Karpas-422 (cell line): ENCODE results near the gene ADGRF5. TPM values are rescaled to one million over a fixed set of nuclear protein-coding genes. Genes with fewer than 3 reads are reported as not detected.

ENCODE experiments used
- DNase-seq: peaks from one replicate; pipeline ENCODE4 v3.0.0-alpha.2; 2015
- H2AFZ ChIP-seq: fragments of 200-600 bp; sonication (generic); 2 replicates; pipeline ENCODE4 v1.6.1; 2014; ENCODE audit warnings: antibody characterized with exemption, low read length, mixed read lengths
- H3K27ac ChIP-seq: fragments of 200-600 bp; sonication (generic); 2 replicates; pipeline ENCODE4 v1.5.1; 2014; ENCODE audit warnings: mild to moderate bottlenecking, low read length, moderate library complexity
- H3K27me3 ChIP-seq: fragments of 200-600 bp; sonication (generic); 2 replicates; pipeline ENCODE4 v1.6.1; 2014; ENCODE audit warnings: low read length, mixed read lengths
- H3K36me3 ChIP-seq: fragments of 200-600 bp; sonication (generic); 2 replicates; pipeline ENCODE4 v1.6.1; 2014; ENCODE audit warnings: low read length, mixed read lengths; ENCODE audit not compliant: insufficient read depth
- H3K4me1 ChIP-seq: fragments of 200-600 bp; sonication (generic); 2 replicates; pipeline ENCODE4 v1.6.1; 2014; ENCODE audit warnings: mild to moderate bottlenecking, low read length, mixed read lengths
- H3K4me2 ChIP-seq: fragments of 200-600 bp; sonication (generic); 2 replicates; pipeline ENCODE4 v1.6.1; 2014; ENCODE audit warnings: low read length, low read depth, mild to moderate bottlenecking; ENCODE audit not compliant: poor library complexity, severe bottlenecking
- H3K4me3 ChIP-seq: fragments of 200-600 bp; sonication (generic); 2 replicates; pipeline ENCODE4 v1.5.1; 2014; ENCODE audit warnings: mild to moderate bottlenecking, antibody characterized with exemption, low read length, mixed read lengths
- H3K79me2 ChIP-seq: fragments of 200-600 bp; sonication (generic); 2 replicates; pipeline ENCODE4 v1.6.1; 2014; ENCODE audit warnings: mild to moderate bottlenecking, low read length, mixed read lengths
- H3K9ac ChIP-seq: fragments of 200-600 bp; sonication (generic); 2 replicates; pipeline ENCODE4 v1.6.0; 2014; ENCODE audit warnings: low read length
- H3K9me2 ChIP-seq: fragments of 200-600 bp; sonication (generic), shearing (Covaris generic); replicated peaks from 2 replicates; pipeline ENCODE4 v1.6.0; 2014; ENCODE audit warnings: mild to moderate bottlenecking, low read length, moderate library complexity; ENCODE audit not compliant: insufficient read depth
- H3K9me3 ChIP-seq: fragments of 300-700, 200-600 bp; sonication (generic); 2 replicates; pipeline ENCODE4 v1.6.1; 2014; ENCODE audit warnings: low read length, mixed read lengths
- H4K20me1 ChIP-seq: fragments of 200-600 bp; sonication (generic); 2 replicates; pipeline ENCODE4 v1.6.1; 2014; ENCODE audit warnings: mild to moderate bottlenecking, antibody characterized with exemption, low read length, low read depth; ENCODE audit not compliant: insufficient read depth
- total RNA-seq: library from RNA; depleted of rRNA; stranded (reverse); fragments of >200 nt; shearing (Covaris generic); gene quantifications from 2 replicates; pipeline ENCODE4 v1.2.3, GENCODE V29; 2014; ENCODE audit warnings: low replicate concordance; rRNA removed

ADGRF5 gene
- total RNA-seq, result not detected in 2 replicates

GRCh38 chr6:46921731-46922130 lies at the start of gene ADGRF5:
ADGRF5 (minus strand) TSS chr6:46921938; CDS start chr6:46906762, 15,176 bp downstream.
- 0 out of 2 replicates have a peak, but pooled peaks cover 2% of the 10 kb centered on the region for H3K27me3 ChIP-seq
- no peak within 1 kb of the TSS for H3K9ac ChIP-seq
- no peak for DNase-seq
- H3K36me3 ChIP-seq, result no peaks in the 10 kb centered on the region
- no peak within 1 kb of the TSS for H3K27ac ChIP-seq
- H3K79me2 ChIP-seq, result no peaks in the 10 kb centered on the region
- H3K4me3 ChIP-seq, result no peak within 1 kb of the TSS
- no peaks in the 10 kb centered on the region for H3K4me1 ChIP-seq
- H3K4me2 ChIP-seq, result no peak within 1 kb of the TSS
- no peak within 1 kb of the TSS for H2AFZ ChIP-seq
- no peaks in the 10 kb centered on the region for H4K20me1 ChIP-seq
- H3K9me3 ChIP-seq, result no peaks in the 10 kb centered on the region
- H3K9me2 ChIP-seq, result no peaks in the 10 kb centered on the region

- Histone ChIP-seq H3K27ac (no peak overlapping the region), H3K79me2 (no peaks in the 10 kb centered on the region), H3K4me2 (no peak overlapping the region), H2AFZ (no peak overlapping the region), H3K9ac (no peak overlapping the region), H3K9me2 (0 out of 2 replicates have a peak, but pooled peaks cover 2% of the 10 kb centered on the region), H4K20me1 (no peaks in the 10 kb centered on the region), H3K36me3 (no peaks in the 10 kb centered on the region), H3K27me3 (0 out of 2 replicates have a peak, but pooled peaks cover 3% of the 10 kb centered on the region), H3K4me3 (no peak overlapping the region), H3K4me1 (no peaks in the 10 kb centered on the region), H3K9me3 (no peaks in the 10 kb centered on the region)
- DNase-seq, result no peak
These were observed 47.5 kb upstream of the ADGRF5 start for GRCh38 chr6:46969206-46969605.

- no peaks in the 10 kb centered on the region for H3K4me1 ChIP-seq
- H3K4me2 ChIP-seq, result no peak overlapping the region
- no peak overlapping the region for H3K9ac ChIP-seq
- H3K9me3 ChIP-seq, result no peaks in the 10 kb centered on the region
- H4K20me1 ChIP-seq, result no peaks in the 10 kb centered on the region
- 0 out of 2 replicates have a peak, but pooled peaks cover 3% of the 10 kb centered on the region for H3K27me3 ChIP-seq
- H2AFZ ChIP-seq, result no peak overlapping the region
- no peak overlapping the region for H3K27ac ChIP-seq
- H3K4me3 ChIP-seq, result no peak overlapping the region
- no peak for DNase-seq
- H3K79me2 ChIP-seq, result no peaks in the 10 kb centered on the region
- no peaks in the 10 kb centered on the region for H3K36me3 ChIP-seq
- H3K9me2 ChIP-seq, result 0 out of 2 replicates have a peak, but pooled peaks cover 2% of the 10 kb centered on the region
These were observed 46.1 kb upstream of the ADGRF5 start for GRCh38 chr6:46967826-46968349.

- H3K4me3 ChIP-seq, result no peak overlapping the region
- no peaks in the 10 kb centered on the region for H4K20me1 ChIP-seq
- H3K27me3 ChIP-seq, result 0 out of 2 replicates have a peak, but pooled peaks cover 3% of the 10 kb centered on the region
- no peak overlapping the region for H2AFZ ChIP-seq
- H3K9ac ChIP-seq, result no peak overlapping the region
- no peaks in the 10 kb centered on the region for H3K36me3 ChIP-seq
- no peak overlapping the region for H3K27ac ChIP-seq
- H3K9me2 ChIP-seq, result no peaks in the 10 kb centered on the region
- no peaks in the 10 kb centered on the region for H3K4me1 ChIP-seq
- H3K9me3 ChIP-seq, result no peaks in the 10 kb centered on the region
- H3K79me2 ChIP-seq, result no peaks in the 10 kb centered on the region
- no peak for DNase-seq
- H3K4me2 ChIP-seq, result no peak overlapping the region
These were observed 43.2 kb upstream of the ADGRF5 start for GRCh38 chr6:46964716-46965519.

- Histone ChIP-seq H3K9me2 (no peaks in the 10 kb centered on the region), H3K9me3 (no peaks in the 10 kb centered on the region), H3K4me3 (no peak overlapping the region), H3K9ac (no peak overlapping the region), H4K20me1 (no peaks in the 10 kb centered on the region), H2AFZ (no peak overlapping the region), H3K36me3 (no peaks in the 10 kb centered on the region), H3K4me2 (no peak overlapping the region), H3K4me1 (no peaks in the 10 kb centered on the region), H3K27ac (no peak overlapping the region), H3K79me2 (no peaks in the 10 kb centered on the region), H3K27me3 (no peaks in the 10 kb centered on the region)
- DNase-seq, result no peak
These were observed 41.9 kb upstream of the ADGRF5 start for GRCh38 chr6:46963626-46964025.

GRCh38 chr6:46963039-46963438 lies 41.3 kb upstream of the ADGRF5 start:
- Histone ChIP-seq H3K9me3 (no peaks in the 10 kb centered on the region), H3K27me3 (no peaks in the 10 kb centered on the region), H3K36me3 (no peaks in the 10 kb centered on the region), H3K4me2 (no peak overlapping the region), H3K4me1 (no peaks in the 10 kb centered on the region), H3K27ac (no peak overlapping the region), H3K79me2 (no peaks in the 10 kb centered on the region), H3K9ac (no peak overlapping the region), H3K4me3 (no peak overlapping the region), H3K9me2 (no peaks in the 10 kb centered on the region), H4K20me1 (no peaks in the 10 kb centered on the region), H2AFZ (no peak overlapping the region)
- DNase-seq, result no peak

- no peak for DNase-seq
- Histone ChIP-seq H2AFZ (no peak overlapping the region), H4K20me1 (no peaks in the 10 kb centered on the region), H3K27ac (no peak overlapping the region), H3K4me1 (no peaks in the 10 kb centered on the region), H3K9ac (no peak overlapping the region), H3K27me3 (no peaks in the 10 kb centered on the region), H3K36me3 (no peaks in the 10 kb centered on the region), H3K4me2 (no peak overlapping the region), H3K4me3 (no peak overlapping the region), H3K79me2 (no peaks in the 10 kb centered on the region), H3K9me3 (no peaks in the 10 kb centered on the region), H3K9me2 (no peaks in the 10 kb centered on the region)
These were observed 40.0 kb upstream of the ADGRF5 start for GRCh38 chr6:46961711-46962110.

- H3K9ac ChIP-seq, result no peak overlapping the region
- no peaks in the 10 kb centered on the region for H4K20me1 ChIP-seq
- no peaks in the 10 kb centered on the region for H3K9me3 ChIP-seq
- no peaks in the 10 kb centered on the region for H3K9me2 ChIP-seq
- no peak overlapping the region for H2AFZ ChIP-seq
- no peak overlapping the region for H3K4me2 ChIP-seq
- no peak for DNase-seq
- H3K27ac ChIP-seq, result no peak overlapping the region
- no peaks in the 10 kb centered on the region for H3K36me3 ChIP-seq
- H3K27me3 ChIP-seq, result no peaks in the 10 kb centered on the region
- no peaks in the 10 kb centered on the region for H3K4me1 ChIP-seq
- no peaks in the 10 kb centered on the region for H3K79me2 ChIP-seq
- no peak overlapping the region for H3K4me3 ChIP-seq
These were observed 39.5 kb upstream of the ADGRF5 start for GRCh38 chr6:46961232-46961631.
